SK-N-SH (cell line): ENCODE data around the gene UCHL5. TPM values are rescaled to one million over a fixed set of nuclear protein-coding genes. Genes with fewer than 3 reads are reported as not detected.

Experiments
- CTCF ChIA-PET: fragments of 300-600, 350-600 bp; formaldehyde crosslinking; extraction: SDS; loops from one replicate; lab custom pipeline; 2021; lab: Yijun Ruan, JAX
- POLR2A ChIA-PET: fragments of 350-600 bp; sonication (Branson Sonifier 250); formaldehyde crosslinking; extraction: SDS; loops from one replicate; lab custom pipeline; 2020; ENCODE audit warnings: antibody characterized with exemption, inconsistent platforms; lab: Yijun Ruan, JAX
- DNase-seq: peaks from one replicate; pipeline ENCODE4 v3.0.0; 2012
- H2AFZ ChIP-seq: fragments of 200-600 bp; sonication (generic); 2 replicates; pipeline ENCODE4 v1.8.1; 2016; ENCODE audit warnings: antibody characterized with exemption, mild to moderate bottlenecking, low read depth
- H3F3A ChIP-seq: fragments of 200-600 bp; sonication (generic); replicated peaks from 2 replicates; pipeline ENCODE3; 2016; ENCODE audit warnings: antibody characterized with exemption, mild to moderate bottlenecking; ENCODE audit not compliant: insufficient read depth
- H3K27ac ChIP-seq, 2 experiments: fragments of 200-500 bp in 1 of 2; fragments of 200-600 bp in 1 of 2; sonication (Bioruptor generic) in 1 of 2; sonication (generic), shearing (Covaris generic) in 1 of 2; 2 replicates each; pipeline versions ENCODE4 v1.5.1 to v1.6.1; 2014 to 2016; ENCODE audit warnings: low read depth in 2 of 2, inconsistent platforms in 1 of 2, low read length in 1 of 2, mild to moderate bottlenecking in 1 of 2, mixed read lengths in 1 of 2
- H3K27me3 ChIP-seq: fragments of 200-600 bp; sonication (generic), shearing (Covaris generic); 2 replicates; pipeline ENCODE4 v1.6.1; 2016; ENCODE audit warnings: mixed run types; ENCODE audit not compliant: insufficient read depth
- H3K36me3 ChIP-seq, 2 experiments: fragments of 200-500 bp in 1 of 2; fragments of 200-600 bp in 1 of 2; sonication (Bioruptor generic) in 1 of 2; sonication (generic) in 1 of 2; replicated peaks in 1 of 2; 2 replicates each; pipeline versions ENCODE3 to v1.5.1; 2014 to 2016; ENCODE audit warnings: low read length in 1 of 2, mild to moderate bottlenecking in 1 of 2; ENCODE audit not compliant: insufficient read depth in 2 of 2, control insufficient read depth in 1 of 2
- H3K4me1 ChIP-seq, 2 experiments: fragments of 200-500 bp in 1 of 2; fragments of 200-600 bp in 1 of 2; sonication (Bioruptor generic) in 1 of 2; sonication (generic), shearing (Covaris generic) in 1 of 2; 2 replicates each; pipeline versions ENCODE4 v1.5.1 to v1.6.1; 2014 to 2016; ENCODE audit warnings: low read depth in 1 of 2, low read length in 1 of 2, mixed run types in 1 of 2; ENCODE audit not compliant: insufficient read depth in 2 of 2, control insufficient read depth in 1 of 2
- H3K4me2 ChIP-seq: fragments of 200-600 bp; sonication (generic), shearing (Covaris generic); 2 replicates; pipeline ENCODE4 v1.6.1; 2017; ENCODE audit warnings: mixed run types
- H3K4me3 ChIP-seq, 2 experiments: fragments of 200-500 bp in 1 of 2; fragments of 200-600 bp in 1 of 2; sonication (Bioruptor generic) in 1 of 2; sonication (generic), shearing (Covaris generic) in 1 of 2; 2 replicates each; pipeline versions ENCODE4 v1.5.1 to v1.8.1; 2014 to 2016; ENCODE audit warnings: low read depth in 2 of 2, inconsistent platforms in 1 of 2, low read length in 1 of 2, mild to moderate bottlenecking in 1 of 2, mixed read lengths in 1 of 2, moderate library complexity in 1 of 2
- H3K79me2 ChIP-seq: fragments of 200-600 bp; sonication (generic); 2 replicates; pipeline ENCODE4 v1.8.1; 2017; ENCODE audit warnings: mild to moderate bottlenecking; ENCODE audit not compliant: insufficient read depth
- H3K9ac ChIP-seq: fragments of 200-600 bp; sonication (generic); 2 replicates; pipeline ENCODE4 v1.6.1; 2017; ENCODE audit warnings: mixed run types
- H3K9me2 ChIP-seq: fragments of 200-600 bp; sonication (generic); 2 replicates; pipeline ENCODE4 v1.6.1; 2017; ENCODE audit warnings: mixed run types
- H3K9me3 ChIP-seq: fragments of 200-600 bp; sonication (generic); 2 replicates; pipeline ENCODE4 v1.6.1; 2017; ENCODE audit warnings: mixed run types, mild to moderate bottlenecking, moderate library complexity
- H4K20me1 ChIP-seq: fragments of 200-600 bp; sonication (generic); 2 replicates; pipeline ENCODE4 v1.6.1; 2017; ENCODE audit warnings: mild to moderate bottlenecking, mixed run types; ENCODE audit not compliant: insufficient read depth
- ELF1 ChIP-seq: IDR thresholded peaks from 2 replicates; pipeline ENCODE4 v1.4.0; 2012
- FOXM1 ChIP-seq: IDR thresholded peaks from 2 replicates; pipeline ENCODE4 v1.4.0; 2012; ENCODE audit warnings: low read depth, mild to moderate bottlenecking
- GABPA ChIP-seq: IDR thresholded peaks from 2 replicates; pipeline ENCODE4 v1.4.0; 2012; ENCODE audit warnings: low read depth, mild to moderate bottlenecking
- MEF2A ChIP-seq: IDR thresholded peaks from 2 replicates; pipeline ENCODE4 v1.4.0; 2012; ENCODE audit warnings: low read depth, borderline replicate concordance
- RAD21 ChIP-seq: IDR thresholded peaks from 2 replicates; pipeline ENCODE4 v1.6.1; 2012; ENCODE audit warnings: mild to moderate bottlenecking, low read length
- RXRA ChIP-seq: IDR thresholded peaks from 2 replicates; pipeline ENCODE4 v1.4.0; 2012; ENCODE audit warnings: low read depth, mild to moderate bottlenecking, borderline replicate concordance
- TAF1 ChIP-seq: IDR thresholded peaks from 2 replicates; pipeline ENCODE4 v1.6.1; 2012; ENCODE audit warnings: low read depth, mild to moderate bottlenecking, low read length, moderate library complexity, borderline replicate concordance
- WGBS: methylation state at CpG from one replicate; pipeline ENCODE4 v1.1.6; 2017; ENCODE audit warnings: low lambda C conversion rate; 5-methylcytosine and 5-hydroxymethylcytosine counted together
- polyA plus RNA-seq, 3 experiments: library from polyadenylated mRNA; depleted of rRNA; stranded (reverse); fragments of >200 nt; gene quantifications; 2 replicates each; pipeline ENCODE4 v1.2.3, GENCODE V29; 2012
- TF ChIP-seq, protein P1 (sequence below): IDR thresholded peaks from 2 replicates; pipeline ENCODE4 v1.4.0; 2012; ENCODE audit warnings: low read depth, borderline replicate concordance
- TF ChIP-seq, protein P2 (sequence below): fragments of 200-600 bp; sonication (generic); IDR thresholded peaks from 2 replicates; pipeline ENCODE4 v1.6.1; 2017; ENCODE audit warnings: antibody characterized with exemption, mild to moderate bottlenecking, moderate library complexity
- TF ChIP-seq, protein P3 (sequence below): IDR thresholded peaks from 2 replicates; pipeline ENCODE4; 2012
- TF ChIP-seq, protein P4 (sequence below): IDR thresholded peaks from 2 replicates; pipeline ENCODE4 v1.4.0; 2012; ENCODE audit warnings: low read depth, borderline replicate concordance

Gene UCHL5
- polyA plus RNA-seq, 1 of the 3 experiments (the other 2 are of a cell fraction), result 14.9 TPM

DNA sequence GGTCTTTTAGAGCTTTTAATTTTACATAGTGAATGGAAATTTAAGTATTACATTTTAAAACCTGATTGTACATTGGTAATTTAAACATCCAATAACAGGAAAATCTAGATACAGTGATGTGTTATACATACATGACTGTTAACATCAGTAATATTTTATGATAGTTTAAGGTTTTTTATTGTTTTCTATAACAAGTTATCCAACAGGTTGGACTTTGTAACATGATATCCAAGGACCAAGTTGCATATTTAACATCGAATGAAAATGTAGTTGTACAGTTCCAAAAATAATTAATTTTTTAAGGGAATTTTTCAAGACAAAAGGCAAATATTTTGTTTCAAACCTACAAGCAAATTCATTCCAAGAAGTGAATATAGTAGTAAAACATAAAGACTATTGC lies 31.7 kb upstream of the UCHL5 start:
- Histone ChIP-seq H3F3A (peaks cover 25% of the 10 kb centered on the region), H2AFZ (no peak overlapping the region), H3K4me3 (no peak overlapping the region), H3K79me2 (no peaks in the 10 kb centered on the region), H3K9me3 (no peaks in the 10 kb centered on the region), H3K9ac (no peak overlapping the region), H3K4me2 (no peak overlapping the region), H3K9me2 (no peaks in the 10 kb centered on the region), H3K27me3 (no peaks in the 10 kb centered on the region), H3K36me3 (peaks cover 78 to 79% of the 10 kb centered on the region in 2 experiments), H3K27ac (no peak overlapping the region), H3K4me1 (no peaks in the 10 kb centered on the region; a peak in 1 of 4 replicates), H4K20me1 (no peaks in the 10 kb centered on the region)
- 93% methylated on average over 1 of the region's 1 CpG for WGBS
- TF ChIP-seq, protein P1, sequence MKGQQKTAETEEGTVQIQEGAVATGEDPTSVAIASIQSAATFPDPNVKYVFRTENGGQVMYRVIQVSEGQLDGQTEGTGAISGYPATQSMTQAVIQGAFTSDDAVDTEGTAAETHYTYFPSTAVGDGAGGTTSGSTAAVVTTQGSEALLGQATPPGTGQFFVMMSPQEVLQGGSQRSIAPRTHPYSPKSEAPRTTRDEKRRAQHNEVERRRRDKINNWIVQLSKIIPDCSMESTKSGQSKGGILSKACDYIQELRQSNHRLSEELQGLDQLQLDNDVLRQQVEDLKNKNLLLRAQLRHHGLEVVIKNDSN, result no peak
- TF ChIP-seq ELF1 (no peak), GABPA (no peak), FOXM1 (no peak), TAF1 (no peak)
- TF ChIP-seq, protein P2, sequence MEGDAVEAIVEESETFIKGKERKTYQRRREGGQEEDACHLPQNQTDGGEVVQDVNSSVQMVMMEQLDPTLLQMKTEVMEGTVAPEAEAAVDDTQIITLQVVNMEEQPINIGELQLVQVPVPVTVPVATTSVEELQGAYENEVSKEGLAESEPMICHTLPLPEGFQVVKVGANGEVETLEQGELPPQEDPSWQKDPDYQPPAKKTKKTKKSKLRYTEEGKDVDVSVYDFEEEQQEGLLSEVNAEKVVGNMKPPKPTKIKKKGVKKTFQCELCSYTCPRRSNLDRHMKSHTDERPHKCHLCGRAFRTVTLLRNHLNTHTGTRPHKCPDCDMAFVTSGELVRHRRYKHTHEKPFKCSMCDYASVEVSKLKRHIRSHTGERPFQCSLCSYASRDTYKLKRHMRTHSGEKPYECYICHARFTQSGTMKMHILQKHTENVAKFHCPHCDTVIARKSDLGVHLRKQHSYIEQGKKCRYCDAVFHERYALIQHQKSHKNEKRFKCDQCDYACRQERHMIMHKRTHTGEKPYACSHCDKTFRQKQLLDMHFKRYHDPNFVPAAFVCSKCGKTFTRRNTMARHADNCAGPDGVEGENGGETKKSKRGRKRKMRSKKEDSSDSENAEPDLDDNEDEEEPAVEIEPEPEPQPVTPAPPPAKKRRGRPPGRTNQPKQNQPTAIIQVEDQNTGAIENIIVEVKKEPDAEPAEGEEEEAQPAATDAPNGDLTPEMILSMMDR, result no peak
- TF ChIP-seq, protein P3, sequence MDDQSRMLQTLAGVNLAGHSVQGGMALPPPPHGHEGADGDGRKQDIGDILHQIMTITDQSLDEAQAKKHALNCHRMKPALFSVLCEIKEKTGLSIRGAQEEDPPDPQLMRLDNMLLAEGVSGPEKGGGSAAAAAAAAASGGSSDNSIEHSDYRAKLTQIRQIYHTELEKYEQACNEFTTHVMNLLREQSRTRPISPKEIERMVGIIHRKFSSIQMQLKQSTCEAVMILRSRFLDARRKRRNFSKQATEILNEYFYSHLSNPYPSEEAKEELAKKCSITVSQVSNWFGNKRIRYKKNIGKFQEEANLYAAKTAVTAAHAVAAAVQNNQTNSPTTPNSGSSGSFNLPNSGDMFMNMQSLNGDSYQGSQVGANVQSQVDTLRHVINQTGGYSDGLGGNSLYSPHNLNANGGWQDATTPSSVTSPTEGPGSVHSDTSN, result no peak
- CTCF ChIA-PET, result no interaction called here
- no peak for DNase-seq
- POLR2A ChIA-PET, result no interaction called here

DNA sequence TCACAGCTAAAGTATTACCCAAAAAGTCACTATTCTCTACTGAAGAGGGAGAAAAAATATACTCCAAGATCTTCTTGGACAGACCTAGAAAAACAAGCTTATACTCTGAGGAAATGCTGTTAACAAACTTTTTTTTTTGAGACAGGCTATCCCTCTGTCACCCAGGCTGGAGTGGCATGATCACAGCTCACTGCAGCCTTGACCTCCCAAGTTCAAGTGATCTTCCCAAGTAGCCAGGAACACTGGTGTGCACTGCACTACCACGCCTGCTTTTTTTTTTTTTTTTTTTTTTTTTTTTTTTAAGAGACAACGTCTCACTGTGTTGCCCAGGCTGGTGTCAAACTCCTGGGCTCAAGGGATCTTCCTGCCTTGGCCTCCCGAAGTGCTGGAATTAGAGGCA lies 28.7 kb upstream of the UCHL5 start:
- H3K27me3 ChIP-seq, result no peaks in the 10 kb centered on the region
- H3K4me3 ChIP-seq, result no peak overlapping the region
- H3K36me3 ChIP-seq, result peaks cover 87 to 88% of the 10 kb centered on the region in 2 experiments
- H3K4me2 ChIP-seq, result no peak overlapping the region
- ChIA-PET CTCF (no interaction called here), POLR2A (no interaction called here)
- no peaks in the 10 kb centered on the region for H3K79me2 ChIP-seq
- H3K9ac ChIP-seq, result no peak overlapping the region
- peaks cover 22% of the 10 kb centered on the region for H3F3A ChIP-seq
- TF ChIP-seq MEF2A (no peak), RAD21 (no peak), RXRA (no peak)
- TF ChIP-seq, protein P4, sequence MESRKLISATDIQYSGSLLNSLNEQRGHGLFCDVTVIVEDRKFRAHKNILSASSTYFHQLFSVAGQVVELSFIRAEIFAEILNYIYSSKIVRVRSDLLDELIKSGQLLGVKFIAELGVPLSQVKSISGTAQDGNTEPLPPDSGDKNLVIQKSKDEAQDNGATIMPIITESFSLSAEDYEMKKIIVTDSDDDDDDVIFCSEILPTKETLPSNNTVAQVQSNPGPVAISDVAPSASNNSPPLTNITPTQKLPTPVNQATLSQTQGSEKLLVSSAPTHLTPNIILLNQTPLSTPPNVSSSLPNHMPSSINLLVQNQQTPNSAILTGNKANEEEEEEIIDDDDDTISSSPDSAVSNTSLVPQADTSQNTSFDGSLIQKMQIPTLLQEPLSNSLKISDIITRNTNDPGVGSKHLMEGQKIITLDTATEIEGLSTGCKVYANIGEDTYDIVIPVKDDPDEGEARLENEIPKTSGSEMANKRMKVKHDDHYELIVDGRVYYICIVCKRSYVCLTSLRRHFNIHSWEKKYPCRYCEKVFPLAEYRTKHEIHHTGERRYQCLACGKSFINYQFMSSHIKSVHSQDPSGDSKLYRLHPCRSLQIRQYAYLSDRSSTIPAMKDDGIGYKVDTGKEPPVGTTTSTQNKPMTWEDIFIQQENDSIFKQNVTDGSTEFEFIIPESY, result no peak
- TF ChIP-seq, protein P1, result no peak
- TF ChIP-seq, protein P3, result no peak
- H3K4me1 ChIP-seq, result no peaks in the 10 kb centered on the region; a peak in 1 of 4 replicates
- H3K9me2 ChIP-seq, result no peaks in the 10 kb centered on the region
- DNase-seq, result no peak
- H3K27ac ChIP-seq, result no peak overlapping the region
- H4K20me1 ChIP-seq, result no peaks in the 10 kb centered on the region
- 84% methylated on average over 3 of the region's 3 CpGs for WGBS
- no peak overlapping the region for H2AFZ ChIP-seq
- no peaks in the 10 kb centered on the region for H3K9me3 ChIP-seq
